ENCODE data around the gene SOX4. TPM values are rescaled to one million over a fixed set of nuclear protein-coding genes. Genes with fewer than 3 reads are reported as not detected.
"Not testable (repeated sequence)": the region's sequence is repeated elsewhere in the genome, so short reads cannot be mapped to it uniquely, and the experiment has no call there.

Gene SOX4
- total RNA-seq (38.1 and 41.9 TPM in 2 replicates), polyA plus RNA-seq (5.1 and 6.5 TPM in 2 replicates), polyA minus RNA-seq (ENCODE audit: low replicate concordance) (1.8 and 2.7 TPM in 2 replicates)
- 8.2 and 9.9 TPM in 2 replicates for polyA plus RNA-seq (2012)

DNA sequence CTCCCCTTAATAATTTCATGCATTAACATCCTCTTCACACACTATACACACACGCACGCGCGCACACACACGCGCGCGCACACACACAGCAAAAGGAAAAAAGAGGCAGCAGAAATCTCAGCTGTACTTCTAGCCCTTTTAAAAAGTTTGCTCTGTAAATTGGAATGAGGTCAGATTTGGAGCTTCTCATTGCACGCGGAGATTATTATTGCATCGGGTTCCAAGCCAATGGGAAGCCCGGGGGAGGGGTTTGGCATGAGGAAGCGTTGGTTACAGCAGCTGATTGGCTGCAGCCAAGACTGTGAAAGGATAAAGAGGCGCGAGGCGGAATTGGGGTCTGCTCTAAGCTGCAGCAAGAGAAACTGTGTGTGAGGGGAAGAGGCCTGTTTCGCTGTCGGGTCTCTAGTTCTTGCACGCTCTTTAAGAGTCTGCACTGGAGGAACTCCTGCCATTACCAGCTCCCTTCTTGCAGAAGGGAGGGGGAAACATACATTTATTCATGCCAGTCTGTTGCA lies at the start of gene SOX4:
Gene SOX4, plus strand, starts transcription at position 340 of the 515 bp plus-strand sequence. CDS start 784 bp downstream, outside the sequence.
- H3K27me3 ChIP-seq (ENCODE audit: control insufficient read depth, insufficient read depth, low read length) = no peaks in the 10 kb centered on the region
- H4K20me1 ChIP-seq (ENCODE audit: control insufficient read depth, extremely low read depth, insufficient read depth, low read length) = no peaks in the 10 kb centered on the region
- H3K79me2 ChIP-seq (ENCODE audit: control insufficient read depth, insufficient read depth, low read length) = peaks cover 18% of the 10 kb centered on the region
- H2AFZ ChIP-seq (ENCODE audit: low read length) = peak within 1 kb of the TSS; percentile 93
- no peaks in the 10 kb centered on the region for H3K36me3 ChIP-seq (ENCODE audit: control insufficient read depth, insufficient read depth, low read length)
- H3K4me2 ChIP-seq (ENCODE audit: extremely low read depth, insufficient read depth, low read length) = peak within 1 kb of the TSS; percentile 98
- no peak for TF ChIP-seq EZH2 (IDR thresholded peaks at IDR 0.05; ENCODE audit: low read length, missing control alignments)
- TF ChIP-seq, protein P1, sequence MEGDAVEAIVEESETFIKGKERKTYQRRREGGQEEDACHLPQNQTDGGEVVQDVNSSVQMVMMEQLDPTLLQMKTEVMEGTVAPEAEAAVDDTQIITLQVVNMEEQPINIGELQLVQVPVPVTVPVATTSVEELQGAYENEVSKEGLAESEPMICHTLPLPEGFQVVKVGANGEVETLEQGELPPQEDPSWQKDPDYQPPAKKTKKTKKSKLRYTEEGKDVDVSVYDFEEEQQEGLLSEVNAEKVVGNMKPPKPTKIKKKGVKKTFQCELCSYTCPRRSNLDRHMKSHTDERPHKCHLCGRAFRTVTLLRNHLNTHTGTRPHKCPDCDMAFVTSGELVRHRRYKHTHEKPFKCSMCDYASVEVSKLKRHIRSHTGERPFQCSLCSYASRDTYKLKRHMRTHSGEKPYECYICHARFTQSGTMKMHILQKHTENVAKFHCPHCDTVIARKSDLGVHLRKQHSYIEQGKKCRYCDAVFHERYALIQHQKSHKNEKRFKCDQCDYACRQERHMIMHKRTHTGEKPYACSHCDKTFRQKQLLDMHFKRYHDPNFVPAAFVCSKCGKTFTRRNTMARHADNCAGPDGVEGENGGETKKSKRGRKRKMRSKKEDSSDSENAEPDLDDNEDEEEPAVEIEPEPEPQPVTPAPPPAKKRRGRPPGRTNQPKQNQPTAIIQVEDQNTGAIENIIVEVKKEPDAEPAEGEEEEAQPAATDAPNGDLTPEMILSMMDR (conservative IDR thresholded peaks at IDR 0.05 in 1 of 2, IDR thresholded peaks at IDR 0.05 in 1 of 2; ENCODE audit: low read depth in 1 of 2, low read length in 2 of 2) = no peak
- H3K4me3 ChIP-seq (replicated peaks in 1 of 4; ENCODE audit: control extremely low read depth in 1 of 4, insufficient read depth in 1 of 4, low read depth in 3 of 4, low read length in 4 of 4) = peak within 1 kb of the TSS; percentile 68 to 95 (median 90)
- peak within 1 kb of the TSS; percentile 87 for H3K27ac ChIP-seq (ENCODE audit: insufficient read depth, low read length)
- H3K9me3 ChIP-seq (ENCODE audit: control insufficient read depth, insufficient read depth, low read depth, low read length) = no peaks in the 10 kb centered on the region
- no peaks in the 10 kb centered on the region for H3K4me1 ChIP-seq (ENCODE audit: control insufficient read depth, extremely low read depth, insufficient read depth, low read length)
- H3K9ac ChIP-seq (ENCODE audit: insufficient read depth, low read length) = peak within 1 kb of the TSS; percentile 78
- DNase-seq (ENCODE audit: low read depth in 2 of 2) = peak; percentile 98

DNA sequence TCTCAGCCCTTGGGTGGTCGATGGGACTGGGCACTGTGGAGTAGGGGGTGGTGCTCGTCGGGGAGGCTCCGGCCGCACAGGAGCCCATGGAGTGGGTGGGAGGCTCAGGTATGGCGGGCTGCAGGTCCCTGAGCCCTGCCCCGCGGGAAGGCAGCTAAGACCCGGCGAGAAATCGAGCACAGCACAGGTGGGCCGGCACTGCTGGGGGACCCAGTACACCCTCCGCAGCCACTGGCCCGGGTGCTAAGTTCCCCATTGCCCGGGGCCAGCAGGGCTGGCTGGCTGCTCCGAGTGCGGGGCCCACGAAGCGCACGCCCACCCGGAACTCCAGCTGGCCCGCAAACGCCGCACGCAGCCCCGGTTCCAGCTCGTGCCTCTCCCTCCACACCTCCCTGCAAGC lies 41.3 kb upstream of the SOX4 start:
- H3K4me2 ChIP-seq (ENCODE audit: extremely low read depth, insufficient read depth, low read length); H4K20me1 ChIP-seq (ENCODE audit: control insufficient read depth, extremely low read depth, insufficient read depth, low read length); H3K9ac ChIP-seq (ENCODE audit: insufficient read depth, low read length); H2AFZ ChIP-seq (ENCODE audit: low read length); H3K9me3 ChIP-seq (ENCODE audit: control insufficient read depth, insufficient read depth, low read depth, low read length); DNase-seq (ENCODE audit: low read depth in 2 of 2); H3K27ac ChIP-seq (ENCODE audit: insufficient read depth, low read length); H3K36me3 ChIP-seq (ENCODE audit: control insufficient read depth, insufficient read depth, low read length); H3K4me1 ChIP-seq (ENCODE audit: control insufficient read depth, extremely low read depth, insufficient read depth, low read length); H3K27me3 ChIP-seq (ENCODE audit: control insufficient read depth, insufficient read depth, low read length); H3K4me3 ChIP-seq (replicated peaks in 1 of 4; ENCODE audit: control extremely low read depth in 1 of 4, insufficient read depth in 1 of 4, low read depth in 3 of 4, low read length in 4 of 4); H3K79me2 ChIP-seq (ENCODE audit: control insufficient read depth, insufficient read depth, low read length): not testable (repeated sequence)

- DNase-seq (ENCODE audit: low read depth in 2 of 2) = no peak
- H3K27me3 ChIP-seq (ENCODE audit: control insufficient read depth, insufficient read depth, low read length) = no peaks in the 10 kb centered on the region
- H3K79me2 ChIP-seq (ENCODE audit: control insufficient read depth, insufficient read depth, low read length) = no peaks in the 10 kb centered on the region
- no peak overlapping the region for H3K9ac ChIP-seq (ENCODE audit: insufficient read depth, low read length)
- H3K4me1 ChIP-seq (ENCODE audit: control insufficient read depth, extremely low read depth, insufficient read depth, low read length) = no peaks in the 10 kb centered on the region
- no peak overlapping the region for H3K4me2 ChIP-seq (ENCODE audit: extremely low read depth, insufficient read depth, low read length)
- no peak for TF ChIP-seq EZH2 (IDR thresholded peaks at IDR 0.05; ENCODE audit: low read length, missing control alignments)
- TF ChIP-seq, protein P1 (conservative IDR thresholded peaks at IDR 0.05 in 1 of 2, IDR thresholded peaks at IDR 0.05 in 1 of 2; ENCODE audit: low read depth in 1 of 2, low read length in 2 of 2) = no peak
- no peaks in the 10 kb centered on the region for H3K9me3 ChIP-seq (ENCODE audit: control insufficient read depth, insufficient read depth, low read depth, low read length)
- H3K36me3 ChIP-seq (ENCODE audit: control insufficient read depth, insufficient read depth, low read length) = no peaks in the 10 kb centered on the region
- no peaks in the 10 kb centered on the region for H4K20me1 ChIP-seq (ENCODE audit: control insufficient read depth, extremely low read depth, insufficient read depth, low read length)
- H2AFZ ChIP-seq (ENCODE audit: low read length) = no peak overlapping the region
- H3K4me3 ChIP-seq (replicated peaks in 1 of 4; ENCODE audit: control extremely low read depth in 1 of 4, insufficient read depth in 1 of 4, low read depth in 3 of 4, low read length in 4 of 4) = no peak overlapping the region
- H3K27ac ChIP-seq (ENCODE audit: insufficient read depth, low read length) = no peak overlapping the region
Observed at GRCh38 chr6:21554286-21554685, 39.3 kb upstream of the SOX4 start.

All from fibroblast of lung (primary cell).